ENCODE measurements around the gene PTPRT. TPM values are rescaled to one million over a fixed set of nuclear protein-coding genes. Genes with fewer than 3 reads are reported as not detected.

The PTPRT gene
- total RNA-seq, 3 donors from 2014 or later: 0.32 to 6.3 (median 4.9) TPM

DNA sequence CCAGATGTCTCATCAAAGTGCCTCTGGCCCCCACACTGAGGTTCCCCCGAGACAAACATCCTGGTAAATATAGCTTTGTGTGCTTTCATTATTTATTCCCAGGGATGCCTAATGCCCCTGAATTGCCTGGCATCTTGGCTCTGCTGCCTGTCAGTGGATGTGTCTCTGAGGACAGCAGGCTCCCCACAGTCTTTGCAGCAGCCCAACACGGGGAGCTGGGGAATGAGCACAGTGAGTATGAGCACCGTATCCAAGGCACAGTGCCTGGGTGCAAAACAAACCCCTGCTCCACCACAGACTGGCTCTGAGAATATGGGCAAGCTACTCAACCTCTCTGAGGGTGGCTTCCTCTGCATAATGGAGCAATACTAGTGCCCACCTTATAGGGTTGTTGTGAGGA is 165.9 kb downstream of the PTPRT start:
- TF ChIP-seq POLR2AphosphoS5 (IDR thresholded peaks at IDR 0.05): no peak
- TF ChIP-seq, protein P1, sequence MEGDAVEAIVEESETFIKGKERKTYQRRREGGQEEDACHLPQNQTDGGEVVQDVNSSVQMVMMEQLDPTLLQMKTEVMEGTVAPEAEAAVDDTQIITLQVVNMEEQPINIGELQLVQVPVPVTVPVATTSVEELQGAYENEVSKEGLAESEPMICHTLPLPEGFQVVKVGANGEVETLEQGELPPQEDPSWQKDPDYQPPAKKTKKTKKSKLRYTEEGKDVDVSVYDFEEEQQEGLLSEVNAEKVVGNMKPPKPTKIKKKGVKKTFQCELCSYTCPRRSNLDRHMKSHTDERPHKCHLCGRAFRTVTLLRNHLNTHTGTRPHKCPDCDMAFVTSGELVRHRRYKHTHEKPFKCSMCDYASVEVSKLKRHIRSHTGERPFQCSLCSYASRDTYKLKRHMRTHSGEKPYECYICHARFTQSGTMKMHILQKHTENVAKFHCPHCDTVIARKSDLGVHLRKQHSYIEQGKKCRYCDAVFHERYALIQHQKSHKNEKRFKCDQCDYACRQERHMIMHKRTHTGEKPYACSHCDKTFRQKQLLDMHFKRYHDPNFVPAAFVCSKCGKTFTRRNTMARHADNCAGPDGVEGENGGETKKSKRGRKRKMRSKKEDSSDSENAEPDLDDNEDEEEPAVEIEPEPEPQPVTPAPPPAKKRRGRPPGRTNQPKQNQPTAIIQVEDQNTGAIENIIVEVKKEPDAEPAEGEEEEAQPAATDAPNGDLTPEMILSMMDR (IDR thresholded peaks at IDR 0.05): no peak
- no peak for TF ChIP-seq POLR2A (IDR thresholded peaks at IDR 0.05)
- intact Hi-C loops (cut with DNase I; ENCODE audit: low total_unique reads): no loop called here
- no peak overlapping the region for H3K27ac ChIP-seq
- no peaks in the 10 kb centered on the region for H3K27me3 ChIP-seq
- DNase-seq (ENCODE audit: low spot score in 2 of 2): no peak
- no peaks in the 10 kb centered on the region for H3K9me3 ChIP-seq
- no peaks in the 10 kb centered on the region for H3K4me1 ChIP-seq
- no peak overlapping the region for H3K4me3 ChIP-seq
- no peaks in the 10 kb centered on the region for H3K36me3 ChIP-seq

DNA sequence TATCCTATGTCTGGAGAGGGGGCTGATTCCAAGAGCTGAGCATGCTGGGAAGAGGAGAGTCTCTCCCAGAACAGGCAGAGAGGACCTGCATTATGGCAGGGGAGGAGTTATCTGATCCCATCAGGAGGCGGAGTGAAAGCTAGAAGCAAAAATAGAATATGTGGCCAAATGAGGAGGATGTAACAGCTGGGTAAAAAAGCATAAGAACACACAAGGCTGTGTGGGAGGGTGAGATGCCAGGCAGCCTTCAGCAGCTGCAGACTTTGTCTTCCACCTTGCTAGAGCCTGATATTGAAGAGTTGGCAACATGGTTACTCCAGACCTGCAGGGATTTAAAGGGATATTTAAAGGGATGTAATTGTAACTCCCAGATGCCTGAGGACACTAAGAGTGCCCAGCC is 167.1 kb downstream of the PTPRT start:
- H3K9me3 ChIP-seq: no peaks in the 10 kb centered on the region
- no peak overlapping the region for H3K4me3 ChIP-seq
- no peaks in the 10 kb centered on the region for H3K27me3 ChIP-seq
- DNase-seq (ENCODE audit: low spot score in 2 of 2): no peak
- no peak overlapping the region for H3K27ac ChIP-seq
- no peaks in the 10 kb centered on the region for H3K4me1 ChIP-seq
- no peak for TF ChIP-seq POLR2AphosphoS5 (IDR thresholded peaks at IDR 0.05)
- no peak for TF ChIP-seq POLR2A (IDR thresholded peaks at IDR 0.05)
- TF ChIP-seq, protein P1 (IDR thresholded peaks at IDR 0.05): no peak
- no peaks in the 10 kb centered on the region for H3K36me3 ChIP-seq
- intact Hi-C loops (cut with DNase I; ENCODE audit: low total_unique reads): no loop called here

DNA sequence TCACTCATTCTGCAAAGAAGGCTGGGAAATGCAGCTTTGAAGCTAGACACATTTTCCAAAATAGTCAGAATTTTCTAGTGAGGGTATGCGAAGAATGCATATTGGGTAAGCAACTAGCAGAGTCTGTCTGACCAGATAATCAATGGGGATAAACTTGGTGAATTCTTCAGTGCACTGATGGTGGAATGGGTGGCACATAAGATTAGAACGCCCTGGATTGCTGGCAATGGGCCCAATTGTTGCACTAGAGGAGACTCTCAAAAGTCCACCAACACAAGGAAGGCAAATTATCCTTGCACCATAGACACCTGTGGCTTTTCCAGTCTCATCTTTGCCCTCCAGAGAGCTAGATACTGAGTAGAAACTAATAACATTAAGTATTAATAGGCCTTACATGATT is 167.6 kb downstream of the PTPRT start:
- Histone ChIP-seq H3K4me1 (no peaks in the 10 kb centered on the region), H3K36me3 (no peaks in the 10 kb centered on the region), H3K27me3 (no peaks in the 10 kb centered on the region), H3K27ac (no peak overlapping the region), H3K4me3 (no peak overlapping the region), H3K9me3 (no peaks in the 10 kb centered on the region)
- DNase-seq (ENCODE audit: low spot score in 2 of 2): no peak
- TF ChIP-seq POLR2AphosphoS5 (IDR thresholded peaks at IDR 0.05) (no peak), POLR2A (IDR thresholded peaks at IDR 0.05) (no peak)
- TF ChIP-seq, protein P1 (IDR thresholded peaks at IDR 0.05): no peak
- intact Hi-C loops (cut with DNase I; ENCODE audit: low total_unique reads): no loop called here

DNA sequence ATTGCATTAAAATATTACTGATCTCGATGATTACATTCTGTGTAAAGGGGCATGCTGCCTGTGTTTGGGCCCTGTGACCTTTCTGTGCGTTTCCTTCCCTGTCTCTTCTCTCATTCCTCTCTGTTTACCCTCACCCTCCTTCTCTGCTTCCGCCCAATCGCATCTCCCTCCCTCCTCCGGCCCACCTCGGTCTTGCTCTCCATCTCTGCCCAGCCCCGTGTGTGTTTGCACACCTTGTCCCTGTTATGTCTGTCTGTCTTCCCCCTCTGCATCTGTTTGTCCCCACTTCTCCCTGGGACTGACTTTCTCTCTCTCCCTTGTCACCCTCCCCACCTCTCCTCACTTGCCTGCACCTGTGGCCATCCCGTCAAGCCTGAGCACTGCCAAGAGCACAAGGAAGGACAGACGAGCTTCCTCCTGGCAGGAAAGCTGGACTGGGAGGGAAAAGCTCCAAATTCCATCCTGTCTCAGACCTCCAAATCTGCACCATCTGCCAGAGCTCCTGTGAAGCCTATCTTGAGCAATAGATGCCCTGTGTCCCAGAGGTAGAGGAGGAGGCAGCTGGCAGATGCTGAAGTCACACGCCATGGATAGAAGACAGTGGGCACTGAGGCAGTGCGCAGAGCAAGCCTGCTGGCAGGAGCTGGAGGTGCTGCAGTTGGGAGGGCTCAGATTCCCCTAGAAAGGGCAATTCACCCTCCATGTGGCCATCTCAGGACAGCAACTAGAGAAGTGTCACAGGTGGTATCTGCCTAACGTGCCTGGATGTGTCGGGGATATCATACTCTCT is 172.3 kb downstream of the PTPRT start:
- intact Hi-C loops (cut with DNase I; ENCODE audit: low total_unique reads): no loop called here
- no peaks in the 10 kb centered on the region for H3K9me3 ChIP-seq
- no peaks in the 10 kb centered on the region for H3K27me3 ChIP-seq
- H3K36me3 ChIP-seq: no peaks in the 10 kb centered on the region
- H3K27ac ChIP-seq: no peak overlapping the region
- DNase-seq (ENCODE audit: low spot score in 2 of 2): no peak
- TF ChIP-seq POLR2AphosphoS5 (IDR thresholded peaks at IDR 0.05): no peak
- no peak overlapping the region for H3K4me3 ChIP-seq
- no peaks in the 10 kb centered on the region for H3K4me1 ChIP-seq

DNA sequence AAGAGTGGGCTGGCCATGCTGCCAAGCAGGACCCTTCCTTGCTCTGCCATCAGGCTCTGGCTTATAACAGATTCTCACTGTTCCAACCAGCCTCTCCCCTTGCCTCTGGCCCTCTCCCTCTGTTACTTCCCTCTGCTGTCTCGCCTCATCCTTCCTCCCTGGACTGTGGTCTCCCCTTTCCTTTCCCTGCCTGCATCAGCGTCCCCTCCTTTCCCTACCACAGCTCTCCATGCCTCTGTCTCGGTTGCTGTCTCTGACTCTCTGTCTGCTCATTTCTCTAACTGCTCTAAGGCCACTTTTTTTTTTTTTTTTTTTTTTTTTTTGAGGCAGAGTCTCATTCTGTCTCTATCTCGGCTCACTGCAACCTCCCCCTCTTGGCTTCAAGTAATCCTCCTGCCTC is 173.4 kb downstream of the PTPRT start:
- no peaks in the 10 kb centered on the region for H3K27me3 ChIP-seq
- DNase-seq (ENCODE audit: low spot score in 2 of 2): no peak
- H3K4me1 ChIP-seq: no peaks in the 10 kb centered on the region
- H3K9me3 ChIP-seq: no peaks in the 10 kb centered on the region
- H3K27ac ChIP-seq: no peak overlapping the region
- intact Hi-C loops (cut with DNase I; ENCODE audit: low total_unique reads): no loop called here
- TF ChIP-seq POLR2AphosphoS5 (IDR thresholded peaks at IDR 0.05): no peak
- TF ChIP-seq, protein P1 (IDR thresholded peaks at IDR 0.05): no peak
- TF ChIP-seq POLR2A (IDR thresholded peaks at IDR 0.05): no peak
- no peak overlapping the region for H3K4me3 ChIP-seq
- no peaks in the 10 kb centered on the region for H3K36me3 ChIP-seq

Measured in breast epithelium (tissue), 4 donors.